IPS-20b (cell line): Measurements from ENCODE around the gene YY1.
"Not testable (repeated sequence)": the region's sequence is repeated elsewhere in the genome, so short reads cannot be mapped to it uniquely, and the experiment has no call there.

Experiments
- H3K27ac ChIP-seq: one replicate; pipeline ENCODE4 v1.5.1; 2013; ENCODE audit warnings: low read length
- H3K27me3 ChIP-seq: 2 replicates; pipeline ENCODE4 v1.6.1; 2013; ENCODE audit warnings: mild to moderate bottlenecking, low read length, inconsistent platforms; ENCODE audit not compliant: insufficient read depth
- H3K36me3 ChIP-seq: 2 replicates; pipeline ENCODE4 v1.6.1; 2013; ENCODE audit warnings: low read depth, mild to moderate bottlenecking, inconsistent platforms, low read length, moderate library complexity; ENCODE audit not compliant: insufficient read depth
- H3K4me1 ChIP-seq: 2 replicates; pipeline ENCODE4 v1.6.1; 2013; ENCODE audit warnings: mild to moderate bottlenecking, control low read depth, inconsistent platforms, low read length, moderate library complexity; ENCODE audit not compliant: insufficient read depth
- H3K4me3 ChIP-seq: 2 replicates; pipeline ENCODE4 v1.5.1; 2013; ENCODE audit warnings: mild to moderate bottlenecking, low read length, inconsistent platforms
- H3K9ac ChIP-seq: 2 replicates; pipeline ENCODE4 v1.6.1; 2013; ENCODE audit warnings: low read depth, mild to moderate bottlenecking, inconsistent platforms, low read length, moderate library complexity
- H3K9me3 ChIP-seq: 2 replicates; pipeline ENCODE4 v1.6.1; 2013; ENCODE audit warnings: mild to moderate bottlenecking, low read depth, low read length, inconsistent platforms; ENCODE audit not compliant: insufficient read depth

YY1 gene

DNA sequence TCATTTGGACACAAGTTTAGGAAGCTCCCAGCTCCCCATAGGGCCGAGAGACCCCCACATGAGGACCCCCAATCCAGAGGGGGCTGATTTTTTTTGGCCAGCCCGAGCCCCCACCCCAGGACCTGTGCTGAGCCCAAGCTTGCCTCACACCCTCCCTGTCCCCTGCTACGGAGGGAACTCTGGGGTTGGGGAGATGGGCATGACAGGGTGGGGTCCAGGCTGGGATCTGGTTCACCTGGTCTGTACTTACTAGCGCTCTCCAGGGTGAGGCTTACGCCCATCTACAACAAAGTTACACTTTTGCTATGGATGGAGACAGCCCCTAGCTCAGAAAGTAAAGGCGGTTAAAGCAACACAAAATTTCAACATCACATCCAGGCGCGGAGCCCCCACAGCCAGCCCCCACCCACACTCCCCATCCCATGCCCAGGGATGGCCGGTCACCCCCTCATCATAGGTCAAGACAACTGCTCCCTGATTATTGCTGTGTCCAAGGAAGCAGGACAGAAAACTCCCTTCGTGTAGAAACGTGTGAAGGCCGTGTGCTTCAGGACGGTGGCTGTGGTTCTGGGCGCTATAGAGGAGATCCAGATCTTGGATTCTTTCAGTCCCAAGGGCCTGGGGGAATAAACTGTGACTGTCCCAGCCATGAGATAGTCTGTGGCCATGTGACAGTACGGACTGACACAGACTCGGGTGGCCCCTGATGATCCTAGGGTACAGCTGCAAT is 56.6 kb downstream of the YY1 start:
- Histone ChIP-seq H3K9me3 (no peaks in the 10 kb centered on the region), H3K4me3 (no peak overlapping the region), H3K27me3 (no peaks in the 10 kb centered on the region), H3K27ac (no peak overlapping the region), H3K36me3 (peaks cover 86% of the 10 kb centered on the region), H3K4me1 (no peaks in the 10 kb centered on the region), H3K9ac (no peak overlapping the region)

DNA sequence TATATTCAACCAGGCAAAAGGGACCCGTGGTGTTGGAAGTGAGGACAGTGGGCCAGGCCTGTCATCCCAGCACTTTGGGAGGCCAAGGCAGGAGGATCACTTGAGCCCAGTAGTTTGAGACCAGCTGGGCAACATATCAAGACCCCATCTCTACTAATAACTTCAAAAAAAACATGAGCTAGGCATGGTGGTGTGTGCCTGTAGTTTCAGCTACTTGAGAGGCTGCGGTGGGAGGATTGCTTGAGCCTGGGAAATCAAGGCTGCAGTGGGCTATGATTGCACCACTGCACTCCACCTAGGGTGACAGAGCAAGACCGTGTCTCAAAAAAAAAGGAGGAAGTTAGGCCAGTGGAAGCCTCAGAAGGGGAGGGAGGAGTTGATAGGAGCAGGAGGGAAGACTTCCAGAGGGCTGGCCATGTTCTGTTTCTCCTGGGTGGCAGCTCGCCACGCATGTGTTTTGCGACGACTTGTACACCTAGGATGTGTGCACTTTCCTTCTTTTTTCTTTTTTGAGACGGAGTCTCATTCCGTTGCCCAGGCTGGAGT is 57.2 kb downstream of the YY1 start:
- H3K36me3 ChIP-seq = peaks cover 80% of the 10 kb centered on the region
- no peak overlapping the region for H3K9ac ChIP-seq
- H3K27me3 ChIP-seq = no peaks in the 10 kb centered on the region
- no peak overlapping the region for H3K4me3 ChIP-seq
- H3K27ac ChIP-seq = no peak overlapping the region
- H3K9me3 ChIP-seq = no peaks in the 10 kb centered on the region
- no peaks in the 10 kb centered on the region for H3K4me1 ChIP-seq

DNA sequence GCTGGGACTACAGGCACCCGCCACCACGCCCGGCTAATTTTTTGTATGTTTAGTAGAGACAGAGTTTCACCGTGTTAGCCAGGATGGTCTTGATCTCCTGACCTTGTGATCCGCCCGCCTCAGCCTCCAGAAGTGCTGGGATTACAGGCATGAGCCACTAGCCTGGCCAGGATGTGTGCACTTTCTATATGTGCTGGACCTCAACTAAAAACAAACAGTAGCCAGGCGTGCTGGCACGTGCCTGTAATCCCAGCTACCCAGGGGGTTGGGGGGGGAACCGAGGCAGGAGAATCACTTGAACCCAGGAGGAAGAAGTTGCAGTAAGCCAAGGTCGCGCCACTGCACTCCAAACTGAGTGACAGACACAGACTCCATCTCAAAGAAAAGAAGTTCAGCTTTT is 57.8 kb downstream of the YY1 start:
- H3K9ac ChIP-seq, H3K9me3 ChIP-seq, H3K4me1 ChIP-seq, H3K4me3 ChIP-seq, H3K27me3 ChIP-seq, H3K27ac ChIP-seq: not testable (repeated sequence)
- H3K36me3 ChIP-seq = peaks cover 74% of the 10 kb centered on the region

DNA sequence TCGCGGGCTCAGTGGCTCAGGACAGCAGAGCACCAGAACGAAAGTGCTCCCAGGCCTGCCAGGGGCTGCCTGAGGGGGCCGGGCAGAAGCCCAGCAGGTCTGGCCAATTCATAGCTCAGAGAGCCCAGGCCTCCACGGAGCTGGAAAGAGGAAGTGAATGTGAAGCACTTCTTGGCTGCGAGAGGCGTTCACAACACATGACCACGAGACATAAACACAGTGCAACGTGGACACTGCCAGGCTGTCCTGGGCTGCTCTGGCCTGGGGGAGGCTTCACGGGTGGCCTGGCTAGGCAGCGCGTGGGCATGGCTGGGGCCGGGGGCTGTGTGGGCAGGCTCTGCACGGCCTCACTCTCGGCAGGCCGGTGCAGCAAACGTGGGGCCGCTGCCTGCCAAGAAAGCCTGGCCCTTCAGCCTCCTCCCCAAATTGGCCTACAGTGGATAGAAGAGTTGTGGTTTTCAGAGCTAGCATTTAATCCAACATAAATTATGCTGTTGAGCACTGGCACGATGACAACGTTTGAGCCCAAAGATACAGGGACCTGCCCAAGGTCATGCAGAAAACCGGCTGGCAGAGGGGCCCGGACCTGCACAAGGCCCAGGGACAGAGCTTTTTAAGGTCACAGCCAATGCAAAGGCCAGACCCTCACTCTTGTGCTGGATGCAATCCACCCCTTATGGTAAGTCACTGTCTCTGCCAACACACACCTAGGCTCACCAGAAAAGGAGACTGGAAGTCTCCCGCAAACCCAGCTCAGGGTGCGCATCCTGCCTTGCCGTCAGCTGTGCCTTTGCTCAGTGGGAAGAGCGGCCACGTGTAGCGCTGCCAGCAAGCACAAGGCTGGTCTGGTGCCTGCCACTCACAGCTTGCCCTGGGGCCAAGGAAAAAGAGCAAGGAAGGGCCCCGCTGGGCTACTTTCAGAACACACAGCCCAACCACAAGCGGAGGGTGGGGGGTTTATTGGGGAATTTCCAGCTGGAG is 58.7 kb downstream of the YY1 start:
- Histone ChIP-seq H3K27ac (no peak overlapping the region), H3K4me1 (no peaks in the 10 kb centered on the region), H3K9ac (no peak overlapping the region)

DNA sequence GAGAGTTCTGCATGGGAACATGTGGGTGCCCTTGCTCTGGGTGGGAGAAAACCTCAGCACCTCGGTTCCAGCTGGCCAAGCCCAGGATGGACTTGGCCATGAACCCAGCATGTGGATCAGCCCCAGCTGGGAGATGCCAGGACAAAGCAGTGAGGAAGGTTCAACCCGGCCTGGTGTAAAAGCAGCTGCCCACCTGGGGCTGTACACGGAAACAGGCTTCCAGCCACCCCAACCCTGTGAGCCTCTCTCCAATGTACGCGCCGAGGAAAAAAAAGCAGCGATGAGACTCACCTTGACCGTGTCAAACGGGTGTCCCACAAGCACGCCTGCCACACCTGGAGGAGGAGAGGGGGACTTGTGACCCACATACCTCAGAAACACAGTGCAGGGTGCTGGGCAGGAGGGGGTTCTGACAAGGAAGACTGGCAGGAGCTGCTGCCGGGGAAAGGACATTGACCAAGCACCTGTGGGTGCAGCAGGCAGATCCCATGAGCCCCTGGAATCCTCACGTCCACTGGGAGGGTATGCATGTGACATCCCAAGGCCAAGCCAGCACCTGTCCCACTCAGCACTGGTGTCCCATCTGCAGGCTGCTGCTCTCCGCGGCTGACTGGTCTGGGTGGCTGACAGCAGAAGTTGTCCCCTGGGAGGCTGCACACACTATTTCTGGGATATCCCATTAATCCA is 59.8 kb downstream of the YY1 start:
- H3K4me1 ChIP-seq = no peaks in the 10 kb centered on the region
- H3K27me3 ChIP-seq = no peaks in the 10 kb centered on the region
- H3K9ac ChIP-seq = no peak overlapping the region
- H3K4me3 ChIP-seq = no peak overlapping the region
- H3K36me3 ChIP-seq = peaks cover 59% of the 10 kb centered on the region
- no peaks in the 10 kb centered on the region for H3K9me3 ChIP-seq
- H3K27ac ChIP-seq = no peak overlapping the region

More for the DNA sequence above, 58.7 kb downstream of the YY1 start:
- Histone ChIP-seq H3K4me3 (no peak overlapping the region), H3K36me3 (peaks cover 67% of the 10 kb centered on the region), H3K27me3 (no peaks in the 10 kb centered on the region), H3K9me3 (no peaks in the 10 kb centered on the region)

DNA sequence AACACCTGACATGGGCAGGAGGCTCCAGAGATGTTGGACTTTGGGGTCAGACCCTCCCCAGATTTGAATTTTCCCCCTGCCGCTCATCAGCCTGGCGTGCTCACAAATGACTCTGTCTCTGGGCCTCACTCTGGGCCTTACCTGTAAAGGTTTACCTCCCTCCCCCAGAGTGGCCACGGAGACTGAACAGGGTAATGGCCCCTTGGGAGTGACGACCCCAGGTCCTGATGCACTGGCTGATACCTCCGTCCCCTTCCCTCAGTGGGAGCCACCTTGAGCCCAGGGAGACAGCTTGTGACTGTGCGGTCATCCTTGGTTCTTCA is 60.3 kb downstream of the YY1 start:
- H3K36me3 ChIP-seq = peaks cover 57% of the 10 kb centered on the region
- H3K9me3 ChIP-seq = no peaks in the 10 kb centered on the region
- no peak overlapping the region for H3K4me3 ChIP-seq
- no peak overlapping the region for H3K27ac ChIP-seq
- H3K27me3 ChIP-seq = no peaks in the 10 kb centered on the region
- no peaks in the 10 kb centered on the region; the same call in 1 of the 2 replicates for H3K4me1 ChIP-seq
- no peak overlapping the region for H3K9ac ChIP-seq

DNA sequence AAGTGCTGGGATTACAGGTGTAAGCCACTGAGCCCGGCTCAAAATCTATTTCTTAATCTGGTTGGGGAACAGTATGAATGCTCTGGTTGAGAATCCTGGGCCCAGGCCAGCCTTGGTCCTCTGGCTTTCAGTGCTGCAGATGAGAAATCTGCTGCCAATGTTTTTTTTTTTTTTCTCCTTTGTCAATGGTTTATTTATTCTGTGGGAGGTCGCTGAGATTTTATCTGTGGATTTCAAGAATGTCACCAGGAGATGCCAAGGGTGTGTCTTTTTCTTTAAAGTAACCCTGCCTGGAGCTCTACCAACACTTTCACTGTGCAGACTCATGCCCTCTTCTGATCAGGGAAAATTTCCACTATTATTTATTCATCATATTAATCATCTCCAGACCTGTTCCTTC is 63.7 kb downstream of the YY1 start:
- H3K27ac ChIP-seq = no peak overlapping the region
- peaks cover 3% of the 10 kb centered on the region; the same call in 1 of the 2 replicates for H3K4me1 ChIP-seq
- H3K9me3 ChIP-seq = no peaks in the 10 kb centered on the region
- peaks cover 30% of the 10 kb centered on the region for H3K36me3 ChIP-seq
- peaks cover 6% of the 10 kb centered on the region; the same call in 1 of the 2 replicates for H3K27me3 ChIP-seq
- H3K4me3 ChIP-seq = no peak overlapping the region
- no peak overlapping the region for H3K9ac ChIP-seq

DNA sequence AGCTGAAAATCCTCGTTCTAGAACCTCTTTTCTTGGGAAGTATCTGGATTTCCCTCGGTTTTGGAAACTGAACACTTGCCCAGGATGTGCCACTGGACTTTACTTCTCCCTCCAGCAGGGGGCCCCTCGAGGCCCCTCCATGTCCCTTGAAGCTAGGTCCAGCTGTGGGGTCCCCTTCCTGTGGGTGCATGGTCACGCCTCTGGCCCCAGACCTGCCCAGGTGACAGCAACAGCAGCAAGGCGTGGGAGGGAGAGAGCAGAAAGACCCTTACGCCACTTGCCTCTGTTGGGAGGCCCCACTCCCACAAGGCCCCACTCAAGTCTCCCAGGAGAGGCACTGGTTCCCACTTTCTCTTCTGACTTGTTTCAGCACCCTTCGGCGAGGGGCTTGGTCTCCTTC is 64.2 kb downstream of the YY1 start:
- H3K9ac ChIP-seq = no peak overlapping the region
- no peak overlapping the region for H3K4me3 ChIP-seq
- H3K27ac ChIP-seq = no peak overlapping the region
- H3K4me1 ChIP-seq = peaks cover 6% of the 10 kb centered on the region; the same call in 1 of the 2 replicates
- H3K27me3 ChIP-seq = peaks cover 12% of the 10 kb centered on the region; the same call in 1 of the 2 replicates
- no peaks in the 10 kb centered on the region for H3K9me3 ChIP-seq
- peaks cover 25% of the 10 kb centered on the region for H3K36me3 ChIP-seq

DNA sequence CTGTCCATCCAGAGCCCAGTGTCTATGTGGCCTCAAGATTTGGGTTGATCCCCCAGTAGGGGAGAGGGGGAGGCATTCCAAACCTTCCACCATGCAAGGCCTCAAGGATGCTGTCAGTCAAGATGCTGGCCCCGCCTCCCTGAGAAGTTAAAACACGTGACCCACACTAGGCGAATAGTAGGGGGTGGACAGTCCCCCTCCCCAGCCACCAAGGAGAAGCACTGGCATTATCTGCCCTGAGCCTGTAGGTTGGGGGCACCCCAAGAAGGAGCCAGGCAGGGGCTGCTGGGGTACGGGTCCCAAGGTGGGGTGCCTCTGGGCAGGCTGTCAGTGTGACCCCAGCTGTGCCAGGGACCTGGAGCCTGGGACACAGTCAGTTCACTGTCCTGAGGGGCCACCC is 65.0 kb downstream of the YY1 start:
- Histone ChIP-seq H3K36me3 (peaks cover 17% of the 10 kb centered on the region), H3K9ac (peak overlapping the region; percentile 83; the same call in 1 of the 2 replicates), H3K27me3 (peaks cover 12% of the 10 kb centered on the region; the same call in 1 of the 2 replicates), H3K27ac (no peak overlapping the region), H3K9me3 (no peaks in the 10 kb centered on the region), H3K4me1 (peaks cover 6% of the 10 kb centered on the region; the same call in 1 of the 2 replicates), H3K4me3 (peak overlapping the region; percentile 95; the same call in 1 of the 2 replicates)

DNA sequence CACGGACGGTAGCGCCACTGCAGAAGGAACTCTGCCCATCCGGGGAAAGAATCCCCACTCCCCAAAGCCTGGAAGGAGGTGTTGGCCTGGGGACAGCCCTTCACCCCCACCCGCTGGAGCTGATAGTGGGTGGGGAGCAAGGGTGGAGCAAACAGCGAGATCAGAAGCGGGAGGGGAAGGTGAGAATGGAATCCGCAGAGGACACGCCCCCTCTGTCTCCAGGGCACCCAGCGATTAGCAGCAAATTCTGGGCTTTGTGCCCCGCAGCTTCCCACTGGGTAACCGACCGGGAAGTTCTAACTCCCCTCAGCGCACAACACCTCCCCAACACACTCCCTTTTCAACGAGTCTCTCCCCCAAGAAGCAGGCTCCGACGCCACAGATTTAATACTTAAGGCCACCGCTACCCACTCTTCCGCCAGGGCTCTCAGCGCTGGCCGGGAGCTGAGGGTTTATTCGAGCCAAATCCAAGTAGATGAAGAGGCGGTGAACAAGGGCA is 65.9 kb downstream of the YY1 start:
- Histone ChIP-seq H3K9ac (peak overlapping the region; percentile 83), H3K27ac (peak overlapping the region; percentile 39), H3K9me3 (no peaks in the 10 kb centered on the region), H3K36me3 (peaks cover 13% of the 10 kb centered on the region; the same call in 1 of the 2 replicates), H3K4me1 (peaks cover 6% of the 10 kb centered on the region), H3K27me3 (peaks cover 12% of the 10 kb centered on the region; the same call in 1 of the 2 replicates), H3K4me3 (peak overlapping the region; percentile 95)
